ENCODE measurements around the gene SPDYE1. TPM values are rescaled to one million over a fixed set of nuclear protein-coding genes. Genes with fewer than 3 reads are reported as not detected.
A peak's percentile ranks its signal among the peaks of the same experiment; 100 is the strongest.
"Not testable (repeated sequence)": the region's sequence is repeated elsewhere in the genome, so short reads cannot be mapped to it uniquely, and the experiment has no call there.

The SPDYE1 gene
- total RNA-seq, 1 donor from 2014 or later: not detected

DNA sequence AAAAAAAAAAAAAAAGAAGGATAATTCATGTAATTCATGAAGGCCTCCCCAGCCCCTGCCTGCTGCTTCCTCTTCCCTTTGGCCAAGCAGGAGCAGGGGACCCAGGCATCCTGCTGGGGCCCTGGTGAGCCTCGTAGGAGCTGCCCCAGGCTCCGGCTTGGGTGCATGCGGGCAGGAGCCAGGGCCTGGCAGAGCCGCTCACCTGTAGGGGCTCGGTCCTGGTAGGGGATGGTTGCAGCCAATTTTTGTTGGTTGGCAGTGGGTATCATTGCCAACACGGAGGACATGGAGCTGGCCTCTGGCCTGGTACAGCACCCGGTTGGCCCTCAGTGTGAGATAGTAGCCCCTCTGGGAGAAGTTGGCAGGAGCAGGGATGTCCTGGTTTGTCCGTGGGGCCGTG, 10.2 kb upstream of the SPDYE1 start:
- DNase-seq; intact Hi-C loops (cut with DNase I); ATAC-seq (ENCODE audit: poor library complexity): not testable (repeated sequence)

GRCh38 chr7:43990011-43990585, 7.6 kb upstream of the SPDYE1 start:
- DNase-seq; intact Hi-C loops (cut with DNase I): not testable (repeated sequence)
- ATAC-seq (ENCODE audit: poor library complexity): peak; percentile 25

DNA sequence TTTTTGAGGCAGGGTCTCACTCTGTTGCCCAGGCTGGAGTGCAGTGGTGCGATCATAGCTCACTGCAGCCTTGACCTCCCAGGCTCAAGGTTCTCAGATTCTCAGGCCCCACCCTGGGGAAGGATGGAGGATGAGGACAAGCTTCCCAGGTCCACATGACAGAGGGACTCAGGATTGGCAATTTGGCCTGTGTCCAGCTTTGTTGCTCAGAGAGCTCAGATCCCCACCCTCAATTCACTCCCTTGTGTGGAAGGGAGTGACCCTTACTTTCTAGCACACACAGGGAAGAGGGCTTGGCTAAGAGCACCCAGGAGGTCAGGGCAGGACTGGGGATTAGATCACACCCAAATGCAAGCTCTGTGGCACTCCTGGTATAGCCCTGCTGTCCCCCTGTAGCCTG, 6.9 kb upstream of the SPDYE1 start:
- ATAC-seq (ENCODE audit: poor library complexity); DNase-seq; intact Hi-C loops (cut with DNase I): not testable (repeated sequence)

GRCh38 chr7:43992896-43993295, 4.8 kb upstream of the SPDYE1 start:
- ATAC-seq (ENCODE audit: poor library complexity); DNase-seq; intact Hi-C loops (cut with DNase I): not testable (repeated sequence)

DNA sequence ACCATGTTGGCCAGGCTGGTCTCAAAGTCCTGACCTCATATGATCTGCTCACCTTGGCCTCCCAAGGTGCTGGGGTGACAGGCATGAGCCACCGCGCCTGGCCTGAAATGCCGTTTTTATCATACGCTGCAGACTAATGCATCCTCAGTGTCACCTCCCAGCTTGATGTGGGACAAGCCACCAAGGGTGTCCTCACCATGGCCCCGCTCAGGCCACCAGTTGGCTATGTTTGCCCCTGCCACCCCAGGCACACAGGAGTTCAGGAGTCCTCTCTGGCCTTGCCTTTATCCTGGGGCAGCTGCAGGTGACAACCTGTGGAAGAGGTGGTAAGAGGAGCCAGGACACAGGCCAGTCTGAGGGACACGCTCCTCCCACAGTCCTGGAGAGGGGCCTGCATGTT, 3.0 kb upstream of the SPDYE1 start:
- ATAC-seq (ENCODE audit: poor library complexity): peak; percentile 20
- intact Hi-C loops (cut with DNase I); DNase-seq: not testable (repeated sequence)

DNA sequence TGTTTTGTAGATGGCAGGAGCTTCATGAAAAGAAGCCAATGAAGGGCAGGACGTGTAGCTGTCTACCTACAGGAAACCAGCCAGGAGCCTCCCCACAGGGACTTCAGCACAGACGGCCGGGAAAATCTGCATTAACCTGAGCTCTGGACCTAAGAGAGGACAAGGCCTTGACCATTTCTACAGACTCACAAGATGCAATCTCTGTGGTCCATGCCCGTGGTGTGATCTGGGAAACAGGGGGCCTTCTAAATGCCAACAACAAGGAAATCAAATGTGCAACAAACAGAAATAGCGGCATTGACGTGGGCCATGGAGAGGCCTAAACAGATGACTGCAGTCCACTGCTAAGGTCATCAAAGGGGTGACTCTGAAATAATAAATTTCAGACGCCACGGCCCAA, 14.4 kb downstream of the SPDYE1 start:
- intact Hi-C loops (cut with DNase I); DNase-seq; ATAC-seq (ENCODE audit: poor library complexity): not testable (repeated sequence)

DNA sequence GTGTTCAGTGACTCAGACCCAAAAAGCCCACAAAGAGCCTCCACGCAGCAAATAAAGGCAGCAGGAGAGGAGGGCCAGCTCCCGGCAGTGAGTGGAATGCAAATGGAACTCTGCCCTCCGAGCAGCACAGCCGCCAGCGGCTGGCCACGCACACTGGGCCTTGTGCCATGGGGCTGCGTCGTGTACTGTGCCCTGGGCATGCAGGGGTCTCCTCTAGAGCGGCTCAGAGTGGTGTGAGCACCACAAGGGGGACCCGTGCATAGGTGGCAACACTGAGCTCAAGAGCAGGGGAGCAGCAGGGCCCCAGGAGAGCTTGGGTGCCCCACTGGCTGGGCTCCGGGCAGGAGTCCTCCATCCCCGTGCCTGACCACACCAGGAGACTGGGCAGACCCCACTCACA, 17.4 kb downstream of the SPDYE1 start:
- intact Hi-C loops (cut with DNase I); DNase-seq; ATAC-seq (ENCODE audit: poor library complexity): not testable (repeated sequence)

DNA sequence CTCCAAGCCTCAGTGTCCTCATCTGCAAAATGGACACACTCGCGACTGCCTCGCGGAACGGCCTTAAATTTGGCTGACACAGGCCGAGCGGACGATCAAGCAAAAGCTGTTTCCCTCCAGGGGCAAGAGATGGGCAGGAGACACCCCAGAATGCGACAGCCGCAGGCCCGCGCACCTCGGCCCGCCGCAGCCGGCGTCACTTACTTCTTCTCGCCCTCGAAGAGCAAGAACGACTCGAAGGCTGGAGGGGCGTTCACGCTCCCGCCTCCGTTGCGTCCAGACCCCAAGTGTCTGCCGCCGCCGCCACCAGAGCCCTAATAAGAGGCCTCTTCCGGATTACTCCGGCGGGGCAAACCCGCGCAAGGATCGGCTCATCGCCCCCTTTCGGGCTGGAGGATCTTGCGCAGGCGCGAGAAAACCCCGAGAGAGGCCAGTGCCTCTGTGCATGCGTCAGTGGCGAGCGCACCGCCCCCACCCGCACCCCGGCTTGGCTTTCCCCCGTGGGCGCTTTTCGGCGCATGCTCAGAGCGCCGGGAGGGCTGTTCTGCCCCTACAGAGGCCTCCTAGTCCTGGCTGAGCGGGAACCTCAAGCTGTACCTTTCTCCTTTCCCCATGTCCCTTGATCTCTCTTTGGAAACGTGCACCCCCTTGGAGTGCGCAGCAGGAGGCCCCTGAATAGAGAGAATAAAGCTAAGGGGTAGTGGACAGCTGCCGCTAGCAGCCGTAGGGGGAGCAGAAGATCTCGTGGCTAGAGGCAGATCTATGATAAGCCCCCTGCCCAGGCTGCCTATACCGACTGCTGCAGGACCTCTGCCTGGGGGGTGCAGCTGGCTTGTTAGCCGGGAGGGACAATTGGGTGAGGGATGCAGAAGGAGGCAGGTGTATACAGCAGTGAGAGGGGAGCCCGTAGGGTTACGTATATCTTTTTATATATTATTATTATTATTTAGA, 21.4 kb downstream of the SPDYE1 start:
- DNase-seq (peak; percentile 99), ATAC-seq (ENCODE audit: poor library complexity) (peak; percentile 98)
- intact Hi-C loops (cut with DNase I): not testable (repeated sequence)

GRCh38 chr7:44019825-44020224, 22.1 kb downstream of the SPDYE1 start:
- intact Hi-C loops (cut with DNase I); ATAC-seq (ENCODE audit: poor library complexity); DNase-seq: not testable (repeated sequence)

- DNase-seq; ATAC-seq (ENCODE audit: poor library complexity); intact Hi-C loops (cut with DNase I): not testable (repeated sequence)
Measured at GRCh38 chr7:44022069-44022468, 24.4 kb downstream of the SPDYE1 start.

DNA sequence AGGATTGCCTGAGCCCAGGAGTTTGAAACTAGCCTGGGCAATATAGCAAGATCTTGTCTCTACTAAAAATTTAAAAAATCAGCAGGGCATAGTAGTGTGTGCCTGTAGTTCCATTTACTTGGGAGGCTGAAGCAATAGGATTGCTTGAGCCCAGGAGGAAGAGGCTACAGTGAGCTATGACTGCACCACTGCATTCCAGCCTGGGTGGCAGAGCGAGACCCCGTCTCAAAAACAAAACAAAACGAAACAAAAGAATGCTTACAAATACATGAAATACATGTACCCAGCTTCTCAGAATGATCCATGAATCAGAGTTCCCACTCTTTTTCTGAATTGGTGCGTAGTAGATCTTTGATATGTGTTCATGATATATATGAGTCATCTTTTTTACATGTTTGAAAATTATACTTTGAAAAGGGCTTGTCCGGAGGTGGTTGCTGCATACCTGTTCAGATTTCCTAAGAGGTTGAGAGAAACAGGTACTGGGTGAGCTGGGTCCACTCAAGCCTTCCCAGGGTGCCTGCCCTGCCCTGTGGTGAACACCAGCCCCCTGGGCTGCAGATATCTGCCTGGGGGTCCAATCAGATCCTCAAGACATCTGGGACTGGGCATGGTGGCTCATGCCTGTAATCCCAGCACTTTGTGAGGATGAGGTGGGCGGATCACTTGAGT, 25.2 kb downstream of the SPDYE1 start:
- intact Hi-C loops (cut with DNase I); ATAC-seq (ENCODE audit: poor library complexity); DNase-seq: not testable (repeated sequence)

DNA sequence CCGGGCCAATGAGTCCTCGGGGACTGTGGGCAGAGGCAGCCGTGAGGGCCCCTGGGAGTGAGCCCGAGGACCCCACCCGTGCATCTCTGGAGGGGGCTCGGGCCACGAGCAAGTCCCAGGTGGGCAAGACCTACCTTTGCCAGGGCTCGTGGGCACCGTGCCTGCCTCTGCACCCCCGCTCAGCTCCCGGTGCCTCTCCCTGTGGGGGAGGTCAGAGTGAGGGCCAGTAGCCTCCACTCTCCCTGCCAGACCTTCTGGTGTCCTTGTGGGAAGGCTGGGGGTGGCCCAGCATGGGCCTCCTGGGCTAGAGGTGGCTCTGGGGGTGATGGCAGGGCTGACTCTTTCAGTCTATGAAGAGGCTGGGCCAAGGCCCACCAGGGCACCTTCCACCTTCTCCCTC, 31.7 kb downstream of the SPDYE1 start:
- intact Hi-C loops (cut with DNase I): not testable (repeated sequence)

GRCh38 chr7:44030029-44030428, 32.3 kb downstream of the SPDYE1 start:
- ATAC-seq (ENCODE audit: poor library complexity); intact Hi-C loops (cut with DNase I): not testable (repeated sequence)

More for the DNA sequence above, 31.7 kb downstream of the SPDYE1 start:
- ATAC-seq (ENCODE audit: poor library complexity); DNase-seq: not testable (repeated sequence)

GRCh38 chr7:44031319-44031718, 33.6 kb downstream of the SPDYE1 start:
- ATAC-seq (ENCODE audit: poor library complexity); intact Hi-C loops (cut with DNase I); DNase-seq: not testable (repeated sequence)

More at GRCh38 chr7:44030029-44030428, 32.3 kb downstream of the SPDYE1 start:
- DNase-seq: not testable (repeated sequence)

- ATAC-seq (ENCODE audit: poor library complexity); DNase-seq; intact Hi-C loops (cut with DNase I): not testable (repeated sequence)
Measured at GRCh38 chr7:44032031-44032430, 34.3 kb downstream of the SPDYE1 start.

DNA sequence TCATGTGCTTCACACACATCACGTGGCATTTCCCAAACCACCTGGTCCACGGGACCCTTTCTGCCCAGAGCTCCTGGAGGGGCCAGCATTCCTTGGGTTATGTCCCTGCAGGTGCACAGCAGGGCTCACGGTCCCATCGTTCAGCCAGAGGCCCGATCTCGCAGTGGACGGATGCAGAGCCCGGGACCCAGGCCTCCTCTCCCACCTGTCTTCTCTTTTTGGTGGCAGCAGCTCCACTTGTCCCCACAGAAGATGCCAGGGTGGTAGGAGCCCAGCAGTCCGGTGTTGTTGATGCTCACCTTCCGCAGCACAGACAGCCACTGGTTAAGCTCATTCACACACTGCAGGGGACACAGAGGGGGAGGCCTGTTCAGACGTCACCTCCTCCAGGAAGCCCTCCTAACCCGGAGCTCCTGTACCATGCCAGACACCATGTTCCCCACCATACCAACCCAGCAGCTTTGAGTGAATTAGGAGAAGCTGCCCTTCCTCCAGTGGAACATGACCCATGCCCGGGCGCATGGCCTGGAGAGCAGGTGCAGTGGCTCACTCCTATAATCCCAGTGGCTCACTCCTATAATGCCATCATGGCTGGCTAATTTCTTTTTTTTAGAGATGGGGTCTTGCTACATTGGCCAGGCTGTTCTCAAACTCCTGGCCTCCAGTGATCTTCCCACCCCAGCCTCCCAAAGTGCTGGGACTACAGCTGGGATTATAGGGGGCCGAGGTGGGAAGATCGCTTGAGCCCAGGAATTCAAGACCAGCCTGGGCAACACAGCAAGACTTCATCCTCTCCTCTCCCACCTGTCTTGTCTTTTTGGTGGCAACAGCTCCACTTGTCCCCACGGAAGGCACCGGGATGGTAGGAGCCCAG, 36.5 kb downstream of the SPDYE1 start:
- ATAC-seq (ENCODE audit: poor library complexity); intact Hi-C loops (cut with DNase I); DNase-seq: not testable (repeated sequence)

- DNase-seq; intact Hi-C loops (cut with DNase I); ATAC-seq (ENCODE audit: poor library complexity): not testable (repeated sequence)
Measured at GRCh38 chr7:44036364-44036763, 38.7 kb downstream of the SPDYE1 start.

DNA sequence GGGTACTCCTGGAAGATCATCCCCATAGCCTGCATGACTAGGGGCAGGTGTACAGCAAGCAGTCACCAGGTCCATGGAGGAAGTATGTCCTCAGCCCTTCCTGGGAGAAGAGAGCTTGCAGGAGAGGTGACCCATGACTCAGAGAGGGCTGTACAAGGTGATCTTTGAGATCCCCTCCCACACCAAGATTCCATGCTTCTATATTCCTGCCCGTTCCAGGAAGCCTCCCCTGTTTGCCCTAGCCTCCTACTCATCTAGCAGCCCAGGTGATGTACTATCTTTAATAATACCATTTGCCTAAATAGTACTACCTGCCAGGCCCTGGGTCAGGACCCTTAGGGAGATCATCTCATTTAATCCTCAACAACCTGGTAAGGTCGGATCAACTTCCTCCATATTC, 40.3 kb downstream of the SPDYE1 start:
- intact Hi-C loops (cut with DNase I); DNase-seq; ATAC-seq (ENCODE audit: poor library complexity): not testable (repeated sequence)
